22Rv1 (cell line): ENCODE data around the gene RNASE7.

Source experiments
- ZFX ChIP-seq: fragments of 450-650 bp; IDR thresholded peaks from 2 replicates; pipeline ENCODE4 v1.6.1; 2017; ENCODE audit warnings: antibody characterized with exemption, borderline replicate concordance
- TF ChIP-seq, protein P1 (sequence below): fragments of 450-650 bp; IDR thresholded peaks from 2 replicates; pipeline ENCODE4 v1.5.1; 2017; ENCODE audit warnings: mild to moderate bottlenecking

DNA sequence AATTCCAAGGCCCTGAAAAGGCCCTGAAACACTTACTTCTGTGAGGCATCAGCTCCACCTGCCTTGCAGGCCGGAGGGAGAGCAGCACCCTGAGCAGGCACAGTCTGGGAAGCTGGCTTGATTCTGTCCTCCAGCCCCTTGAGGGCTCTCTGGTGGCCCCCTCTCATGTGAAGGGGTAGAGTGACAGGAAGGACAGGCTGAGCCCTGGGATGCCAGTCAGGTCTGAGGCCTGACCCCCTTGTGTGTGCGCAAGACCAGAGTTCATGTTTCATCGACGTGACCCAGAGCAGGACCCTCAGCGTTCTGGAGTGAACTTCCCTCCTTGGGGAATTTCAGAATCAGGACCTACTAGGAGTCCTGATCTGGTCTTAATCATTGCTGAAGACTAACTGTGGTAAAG lies 16.7 kb downstream of the RNASE7 start:
- TF ChIP-seq, protein P1, sequence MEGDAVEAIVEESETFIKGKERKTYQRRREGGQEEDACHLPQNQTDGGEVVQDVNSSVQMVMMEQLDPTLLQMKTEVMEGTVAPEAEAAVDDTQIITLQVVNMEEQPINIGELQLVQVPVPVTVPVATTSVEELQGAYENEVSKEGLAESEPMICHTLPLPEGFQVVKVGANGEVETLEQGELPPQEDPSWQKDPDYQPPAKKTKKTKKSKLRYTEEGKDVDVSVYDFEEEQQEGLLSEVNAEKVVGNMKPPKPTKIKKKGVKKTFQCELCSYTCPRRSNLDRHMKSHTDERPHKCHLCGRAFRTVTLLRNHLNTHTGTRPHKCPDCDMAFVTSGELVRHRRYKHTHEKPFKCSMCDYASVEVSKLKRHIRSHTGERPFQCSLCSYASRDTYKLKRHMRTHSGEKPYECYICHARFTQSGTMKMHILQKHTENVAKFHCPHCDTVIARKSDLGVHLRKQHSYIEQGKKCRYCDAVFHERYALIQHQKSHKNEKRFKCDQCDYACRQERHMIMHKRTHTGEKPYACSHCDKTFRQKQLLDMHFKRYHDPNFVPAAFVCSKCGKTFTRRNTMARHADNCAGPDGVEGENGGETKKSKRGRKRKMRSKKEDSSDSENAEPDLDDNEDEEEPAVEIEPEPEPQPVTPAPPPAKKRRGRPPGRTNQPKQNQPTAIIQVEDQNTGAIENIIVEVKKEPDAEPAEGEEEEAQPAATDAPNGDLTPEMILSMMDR: no peak
- no peak for TF ChIP-seq ZFX
